Endothelial cell of umbilical vein (primary cell): ENCODE results near the gene PNPLA1.

Source experiments
- CTCF ChIP-seq, 2 donors: IDR thresholded peaks; 1 replicate in 1 of 2; 2 replicates in 1 of 2; pipeline ENCODE4 v1.5.1; 2011; ENCODE audit warnings: low read length in 2 of 2, mild to moderate bottlenecking in 2 of 2, moderate library complexity in 2 of 2, control low read depth in 1 of 2, inconsistent platforms in 1 of 2, low read depth in 1 of 2; ENCODE audit not compliant: insufficient read depth in 1 of 2; ENCODE audit errors: extremely low read depth in 1 of 2
- EZH2 ChIP-seq: IDR thresholded peaks from 2 replicates; pipeline ENCODE4 v1.6.1; 2012; ENCODE audit warnings: borderline replicate concordance, low read depth, mild to moderate bottlenecking, moderate library complexity, low read length, inconsistent platforms; ENCODE audit not compliant: severe bottlenecking
- GATA2 ChIP-seq: IDR thresholded peaks from 2 replicates; pipeline ENCODE4 v1.7.0; 2011; ENCODE audit warnings: low read depth, mild to moderate bottlenecking, moderate library complexity, mixed read lengths, low read length; ENCODE audit not compliant: insufficient read length, insufficient read depth
- MAX ChIP-seq: IDR thresholded peaks from 2 replicates; pipeline ENCODE4 v1.6.1; 2011; ENCODE audit not compliant: insufficient read depth, insufficient read length
- POLR2A ChIP-seq: IDR thresholded peaks from 2 replicates; pipeline ENCODE4 v1.6.1; 2012; ENCODE audit warnings: low read depth, mild to moderate bottlenecking, control low read depth, low read length
- POLR2AphosphoS5 ChIP-seq: IDR thresholded peaks from 2 replicates; pipeline ENCODE4 v1.6.1; 2012; ENCODE audit warnings: low read depth, mild to moderate bottlenecking, control low read depth, low read length, moderate library complexity; ENCODE audit not compliant: insufficient read depth

- no peak for TF ChIP-seq CTCF (IDR thresholded peaks at IDR 0.05; ENCODE audit: extremely low read depth in 1 of 2, insufficient read depth in 1 of 2, low read depth in 1 of 2, low read length in 2 of 2)
- TF ChIP-seq EZH2: no peak
- TF ChIP-seq POLR2AphosphoS5: no peak
- TF ChIP-seq POLR2A: no peak
- no peak for TF ChIP-seq MAX
- no peak for TF ChIP-seq GATA2
Observed at GRCh38 chr6:36314221-36315014, 44.6 kb downstream of the PNPLA1 start.
